ENCODE data around the gene COL19A1.
A peak's percentile ranks its signal among the peaks of the same experiment; 100 is the strongest.

The COL19A1 gene

GRCh38 chr6:70133246-70133645 lies 266.9 kb downstream of the COL19A1 start:
- no peak for DNase-seq

GRCh38 chr6:70134542-70134941 lies 268.2 kb downstream of the COL19A1 start:
- no peak for DNase-seq

- no peak for DNase-seq
Observed at GRCh38 chr6:70135219-70136160, 269.1 kb downstream of the COL19A1 start.

GRCh38 chr6:70136996-70137395 lies 270.6 kb downstream of the COL19A1 start:
- DNase-seq, result no peak

GRCh38 chr6:70140496-70140895 lies 274.1 kb downstream of the COL19A1 start:
- no peak for DNase-seq

GRCh38 chr6:70142034-70142433 lies 275.7 kb downstream of the COL19A1 start:
- no peak for DNase-seq

GRCh38 chr6:70145178-70145577 lies 278.8 kb downstream of the COL19A1 start:
- DNase-seq, result no peak

- no peak for DNase-seq
Observed at GRCh38 chr6:70149209-70149788, 282.9 kb downstream of the COL19A1 start.

GRCh38 chr6:70150521-70150920 lies 284.2 kb downstream of the COL19A1 start:
- no peak for DNase-seq

- no peak for DNase-seq
Observed at GRCh38 chr6:70151616-70152015, 285.3 kb downstream of the COL19A1 start.

- no peak for DNase-seq
Observed at GRCh38 chr6:70152786-70153185, 286.4 kb downstream of the COL19A1 start.

GRCh38 chr6:70157086-70157485 lies 290.7 kb downstream of the COL19A1 start:
- DNase-seq, result no peak

- no peak for DNase-seq
Observed at GRCh38 chr6:70160276-70160675, 293.9 kb downstream of the COL19A1 start.

GRCh38 chr6:70162972-70163371 lies 296.6 kb downstream of the COL19A1 start:
- no peak for DNase-seq

- DNase-seq, result no peak
Observed at GRCh38 chr6:70163795-70164194, 297.4 kb downstream of the COL19A1 start.

- no peak for DNase-seq
Observed at GRCh38 chr6:70164556-70164955, 298.2 kb downstream of the COL19A1 start.

GRCh38 chr6:70166088-70166958 lies 300.0 kb downstream of the COL19A1 start:
- DNase-seq, result peak; percentile 32 to 51

GRCh38 chr6:70168681-70169377 lies 302.5 kb downstream of the COL19A1 start:
- no peak for DNase-seq

- DNase-seq, result no peak
Observed at GRCh38 chr6:70171236-70171635, 304.9 kb downstream of the COL19A1 start.

GRCh38 chr6:70172252-70172651 lies 305.9 kb downstream of the COL19A1 start:
- no peak for DNase-seq

- DNase-seq, result no peak
Observed at GRCh38 chr6:70175770-70176169, 309.4 kb downstream of the COL19A1 start.

GRCh38 chr6:70176842-70177550 lies 310.6 kb downstream of the COL19A1 start:
- DNase-seq, result no peak
